ENCODE results near the gene LLGL2.

The LLGL2 gene

DNA sequence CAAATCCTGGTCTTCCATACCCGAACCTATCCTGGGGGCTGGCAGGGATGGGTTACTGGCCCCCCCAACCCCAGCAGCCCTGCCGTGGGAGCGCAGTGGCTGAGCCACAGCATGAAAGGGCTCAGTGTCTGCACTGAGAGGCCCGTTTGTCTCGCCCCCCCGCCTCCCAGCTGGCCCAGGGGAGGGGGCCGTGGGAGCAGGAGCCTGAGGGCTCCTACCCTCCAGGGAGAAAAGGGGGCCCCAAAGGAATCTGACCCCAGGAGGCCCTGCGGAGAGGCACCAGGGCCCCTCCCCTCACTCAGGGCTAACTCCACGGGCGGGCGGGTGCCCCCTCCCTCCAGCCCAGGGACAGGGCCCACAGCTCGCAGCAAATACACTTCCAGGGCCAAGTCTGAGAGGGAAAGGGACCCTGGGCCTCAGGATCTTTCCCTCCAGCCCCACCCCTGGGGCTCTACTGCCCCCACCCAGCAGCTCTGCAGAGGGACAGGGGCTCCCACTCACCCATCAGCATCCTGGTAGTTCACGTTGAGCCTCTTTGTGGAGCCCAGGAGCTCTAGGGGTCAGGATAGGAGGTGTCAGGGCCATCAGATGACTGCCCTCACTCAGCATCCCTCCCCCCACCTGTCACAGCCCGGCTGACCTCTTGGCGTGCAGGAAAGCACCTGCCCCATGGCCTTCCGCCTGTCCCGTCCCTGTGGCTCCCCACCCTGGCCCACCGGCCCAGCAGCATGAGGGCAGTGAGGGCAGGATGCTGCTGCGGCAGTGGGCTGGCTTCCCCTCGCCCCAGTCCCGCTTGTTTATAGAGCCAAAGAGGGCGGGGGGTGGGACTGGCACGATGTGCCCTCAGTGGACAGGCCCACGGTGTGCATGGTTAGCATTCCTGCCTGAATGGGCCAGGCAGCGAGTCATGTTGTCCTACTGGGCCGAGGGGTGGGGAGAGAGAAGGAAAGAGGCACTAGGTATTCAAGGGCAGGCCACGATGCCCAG is 17.5 kb upstream of the LLGL2 start:
- H3K27me3 Mint-ChIP-seq: peaks cover 7% of the 10 kb centered on the region
- H3K9me3 Mint-ChIP-seq: no peaks in the 10 kb centered on the region
- no peak overlapping the region for H3K27ac Mint-ChIP-seq
- no peaks in the 10 kb centered on the region for H3K36me3 Mint-ChIP-seq (ENCODE audit: low read depth)
- intact Hi-C loops (cut with micrococcal nuclease): no loop called here
- H3K4me1 Mint-ChIP-seq (ENCODE audit: low read depth): peaks cover 7% of the 10 kb centered on the region
- H3K4me3 Mint-ChIP-seq: no peak overlapping the region

GRCh38 chr17:75508931-75509361 is 16.6 kb upstream of the LLGL2 start:
- H3K4me1 Mint-ChIP-seq (ENCODE audit: low read depth): peaks cover 7% of the 10 kb centered on the region
- no peak overlapping the region for H3K27ac Mint-ChIP-seq
- no peak overlapping the region for H3K4me3 Mint-ChIP-seq
- intact Hi-C loops (cut with micrococcal nuclease): no loop called here
- H3K27me3 Mint-ChIP-seq: peaks cover 14% of the 10 kb centered on the region
- no peaks in the 10 kb centered on the region for H3K9me3 Mint-ChIP-seq
- H3K36me3 Mint-ChIP-seq (ENCODE audit: low read depth): no peaks in the 10 kb centered on the region

GRCh38 chr17:75509528-75510258 is 15.8 kb upstream of the LLGL2 start:
- Mint-ChIP-seq H3K27ac (no peak overlapping the region), H3K9me3 (no peaks in the 10 kb centered on the region), H3K27me3 (peaks cover 21% of the 10 kb centered on the region), H3K4me1 (ENCODE audit: low read depth) (peaks cover 7% of the 10 kb centered on the region), H3K36me3 (ENCODE audit: low read depth) (no peaks in the 10 kb centered on the region), H3K4me3 (no peak overlapping the region)
- intact Hi-C loops (cut with micrococcal nuclease): no loop called here

- Mint-ChIP-seq H3K36me3 (ENCODE audit: low read depth) (no peaks in the 10 kb centered on the region), H3K9me3 (no peaks in the 10 kb centered on the region), H3K27ac (no peak overlapping the region), H3K4me1 (ENCODE audit: low read depth) (peaks cover 7% of the 10 kb centered on the region), H3K27me3 (peaks cover 28% of the 10 kb centered on the region), H3K4me3 (no peak overlapping the region)
- intact Hi-C loops (cut with micrococcal nuclease): no loop called here
These were observed 14.3 kb upstream of the LLGL2 start for GRCh38 chr17:75511270-75511609.

GRCh38 chr17:75511610-75512575 is 13.6 kb upstream of the LLGL2 start:
- Mint-ChIP-seq H3K27me3 (peaks cover 30% of the 10 kb centered on the region), H3K36me3 (ENCODE audit: low read depth) (no peaks in the 10 kb centered on the region), H3K9me3 (no peaks in the 10 kb centered on the region), H3K4me1 (ENCODE audit: low read depth) (peaks cover 7% of the 10 kb centered on the region), H3K4me3 (no peak overlapping the region), H3K27ac (no peak overlapping the region)
- intact Hi-C loops (cut with micrococcal nuclease): no loop called here

- H3K27ac Mint-ChIP-seq: no peak overlapping the region
- H3K4me3 Mint-ChIP-seq: no peak overlapping the region
- H3K9me3 Mint-ChIP-seq: no peaks in the 10 kb centered on the region
- peaks cover 19% of the 10 kb centered on the region for H3K4me1 Mint-ChIP-seq (ENCODE audit: low read depth)
- no peaks in the 10 kb centered on the region for H3K36me3 Mint-ChIP-seq (ENCODE audit: low read depth)
- H3K27me3 Mint-ChIP-seq: peaks cover 42% of the 10 kb centered on the region
- intact Hi-C loops (cut with micrococcal nuclease): no loop called here
These were observed 12.4 kb upstream of the LLGL2 start for GRCh38 chr17:75512926-75513640.

GRCh38 chr17:75513641-75514000 is 11.9 kb upstream of the LLGL2 start:
- H3K4me3 Mint-ChIP-seq: no peak overlapping the region
- H3K27ac Mint-ChIP-seq: no peak overlapping the region
- H3K36me3 Mint-ChIP-seq (ENCODE audit: low read depth): no peaks in the 10 kb centered on the region
- no peaks in the 10 kb centered on the region for H3K9me3 Mint-ChIP-seq
- peaks cover 24% of the 10 kb centered on the region for H3K4me1 Mint-ChIP-seq (ENCODE audit: low read depth)
- H3K27me3 Mint-ChIP-seq: peaks cover 44% of the 10 kb centered on the region
- intact Hi-C loops (cut with micrococcal nuclease): no loop called here

DNA sequence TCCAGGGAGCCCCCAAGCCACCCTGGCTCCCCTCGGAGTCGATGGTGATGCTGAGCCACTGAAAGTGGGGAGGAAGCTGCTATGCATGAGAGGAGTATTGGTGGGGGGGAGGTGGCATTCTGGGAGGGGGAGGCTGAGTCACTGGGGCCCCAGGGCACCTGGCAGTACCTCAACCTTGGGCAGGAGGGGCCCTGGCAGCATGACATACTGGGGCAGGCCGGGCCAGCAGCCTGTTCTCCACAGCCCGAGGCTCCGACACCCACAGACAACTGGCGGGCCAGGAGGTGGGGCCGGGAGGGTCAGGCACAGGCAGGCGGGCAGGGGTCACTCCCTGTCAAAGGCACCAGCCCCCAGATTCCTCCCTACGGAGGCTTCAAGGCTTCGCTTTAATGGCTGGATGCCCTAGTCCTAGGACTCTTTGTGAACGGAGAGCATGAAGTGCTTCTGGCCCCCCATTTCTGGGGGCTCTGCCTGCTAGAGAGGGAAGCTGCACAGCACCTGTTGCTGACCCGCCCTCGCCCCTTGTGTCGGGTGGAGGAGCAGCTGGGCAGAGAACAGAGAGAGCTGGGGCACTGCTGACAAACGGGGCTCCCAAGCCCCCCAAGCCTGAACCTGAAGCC is 11.1 kb upstream of the LLGL2 start:
- Mint-ChIP-seq H3K4me1 (ENCODE audit: low read depth) (peaks cover 26% of the 10 kb centered on the region), H3K36me3 (ENCODE audit: low read depth) (no peaks in the 10 kb centered on the region), H3K27ac (no peak overlapping the region), H3K27me3 (peaks cover 44% of the 10 kb centered on the region), H3K9me3 (no peaks in the 10 kb centered on the region), H3K4me3 (peak overlapping the region; percentile 34)
- intact Hi-C loops (cut with micrococcal nuclease): no loop called here

GRCh38 chr17:75514919-75515495 is 10.5 kb upstream of the LLGL2 start:
- no peaks in the 10 kb centered on the region for H3K9me3 Mint-ChIP-seq
- peak overlapping the region; percentile 83 for H3K4me3 Mint-ChIP-seq
- H3K27me3 Mint-ChIP-seq: peaks cover 40% of the 10 kb centered on the region
- intact Hi-C loops (cut with micrococcal nuclease): loop anchor here (5.0 kb wide), 1 partner anchor 88 kb away; no protein-coding TSS in a partner anchor
- no peaks in the 10 kb centered on the region for H3K36me3 Mint-ChIP-seq (ENCODE audit: low read depth)
- H3K27ac Mint-ChIP-seq: no peak overlapping the region
- peaks cover 26% of the 10 kb centered on the region for H3K4me1 Mint-ChIP-seq (ENCODE audit: low read depth)

- Mint-ChIP-seq H3K27me3 (peaks cover 40% of the 10 kb centered on the region), H3K4me1 (ENCODE audit: low read depth) (peaks cover 26% of the 10 kb centered on the region), H3K27ac (peak within 1 kb of the TSS; percentile 59), H3K9me3 (no peaks in the 10 kb centered on the region), H3K36me3 (ENCODE audit: low read depth) (no peaks in the 10 kb centered on the region), H3K4me3 (peak within 1 kb of the TSS; percentile 83)
- intact Hi-C loops (cut with micrococcal nuclease): loop anchor here (2.0 to 5.0 kb wide), 2 partner anchors 73 to 88 kb away; no protein-coding TSS in a partner anchor
These were observed 9.8 kb upstream of the LLGL2 start, which contains the start of gene CASKIN2 for GRCh38 chr17:75515496-75516254. Gene CASKIN2, minus strand, starts transcription at chr17:75515537. Its CDS starts 1,733 bp downstream, at chr17:75513804.

- intact Hi-C loops (cut with micrococcal nuclease): loop anchor here (2.0 to 5.0 kb wide), 2 partner anchors 73 to 89 kb away; no protein-coding TSS in a partner anchor
- no peaks in the 10 kb centered on the region for H3K9me3 Mint-ChIP-seq
- H3K4me1 Mint-ChIP-seq (ENCODE audit: low read depth): peaks cover 26% of the 10 kb centered on the region
- peak within 1 kb of the TSS; percentile 83 for H3K4me3 Mint-ChIP-seq
- peak within 1 kb of the TSS; percentile 59 for H3K27ac Mint-ChIP-seq
- H3K36me3 Mint-ChIP-seq (ENCODE audit: low read depth): no peaks in the 10 kb centered on the region
- peaks cover 40% of the 10 kb centered on the region for H3K27me3 Mint-ChIP-seq
These were observed 9.3 kb upstream of the LLGL2 start, which contains the start of gene TSEN54 for GRCh38 chr17:75516255-75516618. Gene TSEN54, plus strand, starts transcription at chr17:75516528. Its CDS starts 33 bp downstream, at chr17:75516561.

Measured in dendritic cell treated with granulocyte-macrophage colony-stimulating factor and Interleukin-4, amounts not matched to agents 40 ng/mL and 50 ng/mL, for 4 days (primary cell).